CD4-positive, CD25-positive, alpha-beta regulatory T cell (primary cell): ENCODE results near the gene HS3ST5. TPM values are rescaled to one million over a fixed set of nuclear protein-coding genes. Genes with fewer than 3 reads are reported as not detected.

Experiments
- ATAC-seq, 2 donors: fragments of 150-1000 bp; cut with Tn5 transposase; one replicate each; pipeline ENCODE4 v1.10.0; 2021; ENCODE audit warnings: low read depth in 2 of 2, moderate number of reproducible peaks in 2 of 2, moderate library complexity in 1 of 2
- DNase-seq, 3 donors: peaks; one replicate each; pipeline versions ENCODE4 v3.0.0 to v3.0.0-alpha.2; 2012 to 2022; ENCODE audit warnings: mixed read lengths in 1 of 3
- H3K27ac ChIP-seq: one replicate; pipeline ENCODE4 v1.7.0; 2013; ENCODE audit warnings: mild to moderate bottlenecking, low read length; ENCODE audit not compliant: insufficient read depth, poor library complexity, severe bottlenecking
- H3K27me3 ChIP-seq: one replicate; pipeline ENCODE4 v1.7.0; 2013; ENCODE audit warnings: low read length; ENCODE audit not compliant: control insufficient read depth, insufficient read depth
- H3K36me3 ChIP-seq: one replicate; pipeline ENCODE4 v1.7.0; 2013; ENCODE audit warnings: mild to moderate bottlenecking, low read length, moderate library complexity; ENCODE audit not compliant: control insufficient read depth, insufficient read depth
- H3K4me1 ChIP-seq: 2 replicates; pipeline ENCODE4 v1.7.0; 2013; ENCODE audit warnings: mild to moderate bottlenecking, low read length; ENCODE audit not compliant: insufficient read depth, control insufficient read depth, poor library complexity, severe bottlenecking
- H3K4me3 ChIP-seq: one replicate; pipeline ENCODE4 v1.7.0; 2013; ENCODE audit warnings: low read depth, mild to moderate bottlenecking, low read length, moderate library complexity
- H3K9me3 ChIP-seq, 2 experiments: 1 replicate in 1 of 2; 2 replicates in 1 of 2; pipeline ENCODE4 v1.7.0; 2013; ENCODE audit warnings: low read length in 2 of 2, mild to moderate bottlenecking in 1 of 2, moderate library complexity in 1 of 2; ENCODE audit not compliant: control insufficient read depth in 2 of 2
- H3K27ac Mint-ChIP-seq, 3 donors: one replicate each; pipeline ENCODE4 v1.8.0; 2020 to 2022; ENCODE audit warnings: mild to moderate bottlenecking in 3 of 3, mixed read lengths in 3 of 3, moderate library complexity in 2 of 3
- H3K27me3 Mint-ChIP-seq: one replicate; pipeline ENCODE4 v1.8.0; 2022; ENCODE audit warnings: mild to moderate bottlenecking, mixed read lengths
- H3K36me3 Mint-ChIP-seq: one replicate; pipeline ENCODE4 v1.8.0; 2020; ENCODE audit warnings: mixed read lengths
- H3K4me1 Mint-ChIP-seq, 4 donors: one replicate each; pipeline ENCODE4 v1.8.0; 2020 to 2022; ENCODE audit warnings: mixed read lengths in 4 of 4, mild to moderate bottlenecking in 1 of 4
- H3K4me3 Mint-ChIP-seq, 4 donors: one replicate each; pipeline ENCODE4 v1.8.0; 2020 to 2022; ENCODE audit warnings: mild to moderate bottlenecking in 4 of 4, mixed read lengths in 4 of 4, moderate library complexity in 3 of 4
- H3K9me3 Mint-ChIP-seq, 7 donors: one replicate each; pipeline ENCODE4 v1.8.0; 2020 to 2022; ENCODE audit warnings: mixed read lengths in 7 of 7, mild to moderate bottlenecking in 3 of 7, moderate library complexity in 2 of 7
- polyA plus RNA-seq, 4 donors: library from polyadenylated mRNA; unstranded; fragments of 300-500 nt; fragmentation: Illumina TruSeq; gene quantifications; one replicate each; pipeline ENCODE4 v1.2.3, GENCODE V29; 2021
- total RNA-seq: library from RNA; stranded (reverse); gene quantifications from one replicate; pipeline ENCODE4 v1.2.3, GENCODE V29; 2022

HS3ST5 gene
- total and polyA plus RNA-seq, 5 donors from 2014 or later = not detected

DNA sequence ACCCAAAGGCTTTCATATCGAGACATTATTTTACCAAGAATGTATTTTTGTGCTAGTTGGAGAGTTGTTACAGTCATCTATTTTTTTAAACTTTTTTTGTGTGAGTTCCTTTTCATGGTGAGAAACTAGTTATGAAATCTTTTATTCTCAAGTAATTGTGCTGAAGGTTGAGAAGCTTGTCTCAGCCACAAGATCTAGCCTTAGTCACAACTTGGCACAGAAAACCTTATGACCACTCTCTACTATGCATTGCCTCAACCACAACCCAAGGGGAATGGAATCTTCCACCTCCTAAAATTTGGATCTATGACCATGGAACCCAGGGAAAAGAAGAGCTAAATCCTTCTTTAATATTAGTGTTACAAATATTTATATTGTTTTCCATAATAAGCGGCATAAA, 58.5 kb downstream of the HS3ST5 start:
- H3K36me3 Mint-ChIP-seq = no peaks in the 10 kb centered on the region
- no peak for ATAC-seq
- no peaks in the 10 kb centered on the region for H3K4me1 ChIP-seq

DNA sequence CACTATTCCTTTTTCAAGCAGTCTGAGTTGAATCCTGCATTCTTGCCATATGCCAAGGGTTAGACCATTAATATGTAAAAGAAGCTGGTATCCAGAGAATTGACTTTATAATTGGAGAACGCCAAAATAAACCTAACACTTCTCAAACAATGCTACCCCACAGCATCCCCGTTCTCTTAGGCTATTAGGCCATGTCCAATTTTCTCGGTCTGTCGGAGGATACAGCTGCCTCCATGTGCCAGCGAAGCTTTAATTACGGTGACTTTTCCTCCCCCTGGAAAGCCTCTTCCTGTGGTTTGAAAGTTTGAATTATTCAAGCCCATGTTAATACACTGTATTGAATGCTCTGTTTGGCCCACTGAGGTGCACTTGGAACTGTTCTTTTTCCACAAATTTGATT, 60.5 kb downstream of the HS3ST5 start:
- H3K27ac ChIP-seq = no peak overlapping the region
- no peak overlapping the region for H3K4me3 ChIP-seq
- ATAC-seq (no peak), DNase-seq (no peak)
- no peak overlapping the region for H3K4me3 Mint-ChIP-seq
- H3K36me3 Mint-ChIP-seq = no peaks in the 10 kb centered on the region
- H3K27me3 ChIP-seq = no peaks in the 10 kb centered on the region
- no peaks in the 10 kb centered on the region for H3K36me3 ChIP-seq
- H3K4me1 Mint-ChIP-seq = no peaks in the 10 kb centered on the region
- H3K27me3 Mint-ChIP-seq = peaks cover 4% of the 10 kb centered on the region
- no peaks in the 10 kb centered on the region for H3K4me1 ChIP-seq
- H3K9me3 Mint-ChIP-seq = peaks cover 0 to 5% (median 0%) of the 10 kb centered on the region in 7 donors
- H3K9me3 ChIP-seq = no peaks in the 10 kb centered on the region
- H3K27ac Mint-ChIP-seq = no peak overlapping the region

More for the DNA sequence above, 58.5 kb downstream of the HS3ST5 start:
- Mint-ChIP-seq H3K9me3 (peaks cover 0 to 5% (median 0%) of the 10 kb centered on the region in 7 donors), H3K27ac (no peak overlapping the region), H3K4me3 (no peak overlapping the region), H3K4me1 (no peaks in the 10 kb centered on the region), H3K27me3 (peaks cover 4% of the 10 kb centered on the region)
- no peaks in the 10 kb centered on the region for H3K9me3 ChIP-seq
- no peak for DNase-seq
- no peaks in the 10 kb centered on the region for H3K27me3 ChIP-seq
- no peak overlapping the region for H3K4me3 ChIP-seq
- no peaks in the 10 kb centered on the region for H3K36me3 ChIP-seq
- H3K27ac ChIP-seq = no peak overlapping the region

DNA sequence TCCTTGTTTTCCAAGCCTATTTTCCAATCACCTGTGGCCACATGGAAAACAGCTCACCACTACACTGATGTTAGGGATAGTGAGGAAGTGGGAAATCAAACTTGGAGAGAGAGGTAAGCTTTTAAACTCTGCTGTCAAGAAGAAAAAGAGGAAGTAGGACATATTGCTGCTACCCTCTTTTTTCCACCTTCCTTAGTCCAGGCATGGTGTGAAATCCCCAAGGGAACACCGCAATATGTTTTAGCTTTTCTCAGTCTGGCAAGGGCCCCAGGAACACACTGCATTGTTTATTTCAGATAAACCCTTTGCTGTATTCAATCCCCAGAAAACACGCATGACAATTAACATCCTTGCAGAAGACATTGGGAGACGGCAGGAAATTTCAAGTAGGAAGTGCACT, 61.3 kb downstream of the HS3ST5 start:
- no peak for ATAC-seq
- no peak overlapping the region for H3K4me3 Mint-ChIP-seq
- no peak overlapping the region for H3K4me3 ChIP-seq
- DNase-seq = no peak
- H3K36me3 Mint-ChIP-seq = no peaks in the 10 kb centered on the region
- no peaks in the 10 kb centered on the region for H3K9me3 ChIP-seq
- H3K4me1 Mint-ChIP-seq = no peaks in the 10 kb centered on the region
- peaks cover 0 to 5% (median 0%) of the 10 kb centered on the region in 7 donors for H3K9me3 Mint-ChIP-seq
- H3K27ac Mint-ChIP-seq = no peak overlapping the region
- H3K27me3 Mint-ChIP-seq = peaks cover 4% of the 10 kb centered on the region
- no peaks in the 10 kb centered on the region for H3K36me3 ChIP-seq
- no peaks in the 10 kb centered on the region for H3K27me3 ChIP-seq
- H3K27ac ChIP-seq = no peak overlapping the region
- H3K4me1 ChIP-seq = no peaks in the 10 kb centered on the region

DNA sequence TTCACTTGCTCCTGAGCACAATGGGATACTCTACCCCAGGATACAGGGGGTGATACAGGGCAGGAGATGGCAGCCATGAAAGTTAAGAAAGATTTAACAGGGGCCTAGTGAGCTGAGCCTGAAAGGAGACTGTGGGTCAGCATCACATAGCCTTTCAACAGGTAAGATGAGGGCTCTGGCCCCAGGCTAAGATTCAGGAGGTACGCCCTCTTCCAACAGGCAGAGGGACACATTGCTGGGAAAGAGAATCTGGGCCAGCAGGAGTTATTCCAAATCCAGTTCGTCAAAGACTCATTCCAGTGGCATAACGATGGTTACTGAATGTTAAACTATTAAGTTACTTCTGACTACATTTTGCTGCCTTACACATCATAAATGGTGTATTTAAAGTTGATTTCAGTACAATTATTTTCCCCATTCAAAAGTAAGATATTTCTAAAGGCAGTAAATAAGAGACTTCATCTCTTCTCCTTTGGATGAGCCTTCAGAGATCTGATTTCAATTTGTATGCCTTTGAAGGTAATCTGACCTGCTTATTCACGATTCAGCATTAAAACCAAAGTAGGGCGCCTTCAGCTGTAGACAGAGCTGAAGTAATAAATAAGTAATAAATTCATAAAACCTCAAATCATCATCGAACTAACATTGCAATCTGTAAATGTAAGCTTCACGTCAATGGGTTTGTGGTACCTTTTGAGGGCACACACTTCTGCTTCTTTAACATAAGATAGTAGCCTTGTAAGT, 62.4 kb downstream of the HS3ST5 start:
- DNase-seq (no peak), ATAC-seq (no peak)
- H3K36me3 Mint-ChIP-seq = no peaks in the 10 kb centered on the region
- no peaks in the 10 kb centered on the region for H3K4me1 ChIP-seq
- H3K36me3 ChIP-seq = no peaks in the 10 kb centered on the region
- H3K27ac Mint-ChIP-seq = no peak overlapping the region
- H3K4me3 Mint-ChIP-seq = no peak overlapping the region
- H3K4me3 ChIP-seq = no peak overlapping the region
- H3K27me3 Mint-ChIP-seq = peaks cover 4% of the 10 kb centered on the region
- peaks cover 0 to 5% (median 0%) of the 10 kb centered on the region in 7 donors for H3K9me3 Mint-ChIP-seq
- H3K27ac ChIP-seq = no peak overlapping the region
- no peaks in the 10 kb centered on the region for H3K9me3 ChIP-seq
- no peaks in the 10 kb centered on the region for H3K4me1 Mint-ChIP-seq
- H3K27me3 ChIP-seq = no peaks in the 10 kb centered on the region

DNA sequence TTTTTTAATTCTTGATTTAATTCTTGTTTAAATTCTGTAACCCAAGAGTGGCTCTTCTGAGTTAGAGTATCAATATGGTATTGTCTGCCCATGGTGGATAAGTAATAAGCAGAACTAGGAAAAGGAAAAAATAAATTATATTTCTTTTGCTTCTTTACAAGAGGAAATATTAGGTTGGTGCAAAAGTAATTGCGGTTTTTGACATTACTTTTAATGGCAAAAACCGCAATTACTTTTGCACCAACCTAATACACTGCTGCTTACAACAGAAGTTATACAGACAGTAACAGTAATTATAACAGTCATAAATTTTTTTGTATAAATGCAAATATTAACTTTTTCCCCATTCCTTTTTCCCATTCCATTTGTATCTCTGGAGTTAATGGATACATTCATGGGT, 65.6 kb downstream of the HS3ST5 start:
- H3K36me3 Mint-ChIP-seq = no peaks in the 10 kb centered on the region
- peaks cover 0 to 7% (median 0%) of the 10 kb centered on the region in 7 donors for H3K9me3 Mint-ChIP-seq
- H3K4me1 ChIP-seq = no peaks in the 10 kb centered on the region
- H3K27ac Mint-ChIP-seq = no peak overlapping the region
- no peaks in the 10 kb centered on the region for H3K9me3 ChIP-seq
- no peak overlapping the region for H3K4me3 Mint-ChIP-seq
- no peak overlapping the region for H3K4me3 ChIP-seq
- DNase-seq (no peak), ATAC-seq (no peak)
- no peaks in the 10 kb centered on the region for H3K4me1 Mint-ChIP-seq
- H3K27me3 Mint-ChIP-seq = peaks cover 4% of the 10 kb centered on the region
- H3K27me3 ChIP-seq = no peaks in the 10 kb centered on the region
- H3K27ac ChIP-seq = no peak overlapping the region
- no peaks in the 10 kb centered on the region for H3K36me3 ChIP-seq

DNA sequence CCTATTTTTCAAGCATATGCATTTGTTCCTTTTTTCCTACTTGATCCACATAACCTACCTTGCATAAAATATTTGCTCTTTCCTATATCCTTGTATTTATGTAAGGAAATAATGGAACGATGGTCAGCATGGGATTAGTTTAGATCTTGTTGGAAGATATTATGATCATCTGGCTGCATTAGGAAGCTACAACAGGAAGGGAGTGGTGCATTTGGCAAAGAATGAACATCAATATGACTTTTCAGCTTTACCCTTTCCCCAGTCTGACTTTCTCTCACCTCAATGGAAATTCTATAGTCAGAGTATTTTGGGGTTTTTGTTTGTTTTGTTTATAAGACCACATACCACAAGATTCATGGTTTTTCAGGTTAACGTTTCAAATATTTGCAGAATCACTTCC, 66.0 kb downstream of the HS3ST5 start:
- no peaks in the 10 kb centered on the region for H3K9me3 ChIP-seq
- H3K4me3 ChIP-seq = no peak overlapping the region

DNA sequence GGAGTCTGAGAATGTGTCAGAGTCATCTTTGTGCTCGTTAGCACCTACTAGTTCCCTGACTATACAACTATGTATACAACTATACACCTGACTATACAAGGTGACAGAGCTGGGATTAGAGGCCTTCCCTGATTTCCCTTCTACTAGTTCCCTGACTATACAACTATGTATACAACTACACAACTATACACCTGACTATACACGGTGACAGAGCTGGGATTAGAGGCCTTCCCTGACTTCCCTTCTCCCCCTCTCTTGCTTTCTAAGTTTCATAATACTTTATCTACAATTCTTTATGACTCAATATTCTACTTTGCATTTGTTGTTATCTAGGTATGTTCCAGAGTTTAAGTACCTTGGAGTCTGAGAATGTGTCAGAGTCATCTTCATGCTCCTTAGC, 68.0 kb downstream of the HS3ST5 start:
- Histone ChIP-seq H3K9me3 (no peaks in the 10 kb centered on the region), H3K36me3 (no peaks in the 10 kb centered on the region), H3K27ac (no peak overlapping the region), H3K4me3 (no peak overlapping the region), H3K27me3 (no peaks in the 10 kb centered on the region), H3K4me1 (no peaks in the 10 kb centered on the region)
- Mint-ChIP-seq H3K27ac (no peak overlapping the region), H3K4me1 (no peaks in the 10 kb centered on the region), H3K4me3 (no peak overlapping the region), H3K36me3 (no peaks in the 10 kb centered on the region), H3K27me3 (peaks cover under 1% of the 10 kb centered on the region), H3K9me3 (peaks cover 0 to 6% (median 0%) of the 10 kb centered on the region in 7 donors)
- no peak for DNase-seq
- ATAC-seq = no peak

More for the DNA sequence above, 66.0 kb downstream of the HS3ST5 start:
- Mint-ChIP-seq H3K27me3 (peaks cover 4% of the 10 kb centered on the region), H3K27ac (no peak overlapping the region), H3K9me3 (peaks cover 0 to 7% (median 0%) of the 10 kb centered on the region in 7 donors), H3K36me3 (no peaks in the 10 kb centered on the region), H3K4me1 (no peaks in the 10 kb centered on the region), H3K4me3 (no peak overlapping the region)
- no peak for DNase-seq
- ATAC-seq = no peak
- Histone ChIP-seq H3K27me3 (no peaks in the 10 kb centered on the region), H3K36me3 (no peaks in the 10 kb centered on the region), H3K4me1 (no peaks in the 10 kb centered on the region), H3K27ac (no peak overlapping the region)

DNA sequence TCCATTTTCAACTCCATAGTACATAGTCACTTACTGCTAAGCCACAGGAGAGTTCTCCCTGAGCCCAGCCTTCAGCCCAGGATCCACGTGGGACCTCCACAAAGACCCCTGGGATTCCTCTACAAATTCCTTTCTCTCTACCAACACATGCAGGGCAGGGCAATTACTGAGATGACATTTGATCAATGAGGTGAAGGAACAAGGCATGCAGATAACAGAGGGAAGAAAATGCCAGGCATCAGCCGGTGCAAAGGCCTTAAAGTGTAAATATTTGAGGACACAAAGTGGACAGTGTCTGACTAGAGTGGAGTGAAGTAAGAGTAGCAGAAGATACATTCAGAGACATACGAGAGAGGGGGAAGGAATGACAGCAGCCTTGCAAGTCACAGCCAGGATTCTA, 70.2 kb downstream of the HS3ST5 start:
- DNase-seq (no peak), ATAC-seq (no peak)
- Histone ChIP-seq H3K9me3 (no peaks in the 10 kb centered on the region), H3K4me3 (no peak overlapping the region), H3K4me1 (no peaks in the 10 kb centered on the region), H3K36me3 (no peaks in the 10 kb centered on the region), H3K27me3 (no peaks in the 10 kb centered on the region), H3K27ac (no peak overlapping the region)
- Mint-ChIP-seq H3K9me3 (peaks cover 0 to 4% (median 0%) of the 10 kb centered on the region in 7 donors), H3K4me1 (no peaks in the 10 kb centered on the region), H3K27ac (no peak overlapping the region), H3K27me3 (no peaks in the 10 kb centered on the region), H3K4me3 (no peak overlapping the region), H3K36me3 (no peaks in the 10 kb centered on the region)
